Measurements from ENCODE around the gene PLIN5. TPM values are rescaled to one million over a fixed set of nuclear protein-coding genes. Genes with fewer than 3 reads are reported as not detected.
A peak's percentile ranks its signal among the peaks of the same experiment; 100 is the strongest.
"Not testable (repeated sequence)": the region's sequence is repeated elsewhere in the genome, so short reads cannot be mapped to it uniquely, and the experiment has no call there.

The PLIN5 gene
- total RNA-seq, 1 experiment from 2014 or later, result not detected

DNA sequence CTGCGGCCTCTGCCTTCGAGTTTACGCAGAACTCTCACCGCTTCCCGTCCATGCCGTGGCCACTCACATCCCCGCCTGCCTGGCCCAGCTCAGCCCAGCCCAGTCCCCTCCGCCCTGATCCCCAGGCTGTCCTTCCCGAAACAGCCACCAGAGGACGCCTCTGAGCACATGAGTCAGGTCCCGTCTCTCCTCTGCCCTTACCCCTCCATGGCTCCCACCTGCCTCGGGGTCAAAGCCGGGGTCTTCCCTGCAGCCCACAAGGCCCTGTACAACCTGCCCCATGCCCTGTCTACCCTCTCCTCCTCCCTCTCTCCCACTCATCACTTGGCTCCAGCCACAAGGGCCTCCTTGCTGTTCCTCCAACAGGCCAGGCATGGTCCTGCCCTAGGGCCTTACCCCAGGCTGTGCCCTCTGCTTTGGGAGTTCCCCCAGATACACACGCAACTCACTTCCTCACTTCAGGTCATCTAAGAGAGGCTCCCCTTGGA, 32.6 kb upstream of the PLIN5 start:
- peak; percentile 52 for DNase-seq (ENCODE audit: low spot score)

DNA sequence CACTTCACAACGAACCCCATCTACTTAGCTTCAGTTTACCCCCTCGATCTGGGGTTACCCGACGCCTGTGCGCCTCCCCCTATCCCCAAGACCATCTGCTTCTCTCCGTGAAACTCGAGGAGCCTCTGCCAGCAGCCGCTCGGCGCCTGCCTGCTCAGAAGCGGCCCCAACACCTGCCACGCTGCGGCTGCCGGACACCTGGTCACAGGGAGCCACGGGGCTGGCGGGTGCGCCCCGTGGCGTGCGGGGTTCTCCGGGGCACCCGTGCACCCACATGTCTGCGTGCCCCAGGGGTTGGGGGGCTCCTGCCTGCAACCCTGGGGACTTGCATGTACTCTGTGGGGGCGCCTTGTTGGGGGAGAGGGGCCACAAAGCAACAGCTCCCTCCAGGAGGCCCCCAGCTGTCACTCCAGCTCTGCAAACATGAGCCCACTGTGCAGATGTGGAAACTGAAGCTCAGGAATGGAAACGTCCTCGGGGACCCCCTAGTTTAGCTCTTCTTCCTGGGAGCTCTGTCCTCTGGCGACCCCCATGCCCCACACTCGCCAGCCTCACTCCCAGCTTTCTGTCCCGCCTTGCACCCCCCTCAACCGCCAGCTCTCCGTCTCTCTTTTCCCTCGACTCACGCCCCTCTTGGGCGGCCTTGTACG, 31.5 kb upstream of the PLIN5 start:
- no peak for DNase-seq (ENCODE audit: low spot score)

DNA sequence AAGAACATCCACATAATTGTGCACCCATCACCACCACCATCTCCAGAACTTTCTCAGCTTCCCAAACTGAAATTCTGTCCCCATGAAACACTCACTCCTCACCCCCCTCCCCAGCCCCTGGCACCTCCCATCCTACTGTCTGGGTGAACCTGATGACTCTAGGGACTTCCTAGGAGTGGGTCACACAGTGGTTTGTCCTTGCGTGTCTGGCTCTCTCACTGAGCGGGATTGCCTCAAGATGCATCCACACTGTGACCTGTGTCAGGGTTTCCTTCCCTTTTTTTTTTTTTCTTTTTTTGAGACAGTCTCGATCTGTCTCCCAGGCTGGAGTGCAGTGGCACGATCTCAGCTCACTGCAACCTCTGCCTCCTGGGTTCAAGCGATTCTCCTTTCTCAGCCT, 28.5 kb upstream of the PLIN5 start:
- not testable (repeated sequence) for DNase-seq (ENCODE audit: low spot score)

DNA sequence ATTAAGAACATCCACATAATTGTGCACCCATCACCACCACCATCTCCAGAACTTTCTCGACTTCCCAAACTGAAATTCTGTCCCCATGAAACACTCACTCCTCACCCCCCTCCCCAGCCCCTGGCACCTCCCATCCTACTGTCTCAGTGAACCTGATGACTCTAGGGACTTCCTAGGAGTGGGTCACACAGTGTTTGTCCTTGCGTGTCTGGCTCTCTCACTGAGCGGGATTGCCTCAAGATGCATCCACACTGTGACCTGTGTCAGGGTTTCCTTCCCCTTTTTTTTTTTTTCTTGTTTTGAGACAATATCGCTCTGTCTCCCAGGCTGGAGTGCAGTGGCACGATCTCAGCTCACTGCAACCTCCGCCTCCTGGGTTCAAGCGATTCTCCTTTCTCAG, 27.1 kb upstream of the PLIN5 start:
- not testable (repeated sequence) for DNase-seq (ENCODE audit: low spot score)

- peak; percentile 55 for DNase-seq (ENCODE audit: low spot score)
These were observed 24.5 kb upstream of the PLIN5 start, which contains the start of gene SEMA6B for GRCh38 chr19:4559569-4559968. TSS of gene SEMA6B (minus strand) at chr19:4559684. CDS start at chr19:4558457, 1,227 bp downstream.

GRCh38 chr19:4557971-4558941, 23.2 kb upstream of the PLIN5 start:
- no peak for DNase-seq (ENCODE audit: low spot score)

DNA sequence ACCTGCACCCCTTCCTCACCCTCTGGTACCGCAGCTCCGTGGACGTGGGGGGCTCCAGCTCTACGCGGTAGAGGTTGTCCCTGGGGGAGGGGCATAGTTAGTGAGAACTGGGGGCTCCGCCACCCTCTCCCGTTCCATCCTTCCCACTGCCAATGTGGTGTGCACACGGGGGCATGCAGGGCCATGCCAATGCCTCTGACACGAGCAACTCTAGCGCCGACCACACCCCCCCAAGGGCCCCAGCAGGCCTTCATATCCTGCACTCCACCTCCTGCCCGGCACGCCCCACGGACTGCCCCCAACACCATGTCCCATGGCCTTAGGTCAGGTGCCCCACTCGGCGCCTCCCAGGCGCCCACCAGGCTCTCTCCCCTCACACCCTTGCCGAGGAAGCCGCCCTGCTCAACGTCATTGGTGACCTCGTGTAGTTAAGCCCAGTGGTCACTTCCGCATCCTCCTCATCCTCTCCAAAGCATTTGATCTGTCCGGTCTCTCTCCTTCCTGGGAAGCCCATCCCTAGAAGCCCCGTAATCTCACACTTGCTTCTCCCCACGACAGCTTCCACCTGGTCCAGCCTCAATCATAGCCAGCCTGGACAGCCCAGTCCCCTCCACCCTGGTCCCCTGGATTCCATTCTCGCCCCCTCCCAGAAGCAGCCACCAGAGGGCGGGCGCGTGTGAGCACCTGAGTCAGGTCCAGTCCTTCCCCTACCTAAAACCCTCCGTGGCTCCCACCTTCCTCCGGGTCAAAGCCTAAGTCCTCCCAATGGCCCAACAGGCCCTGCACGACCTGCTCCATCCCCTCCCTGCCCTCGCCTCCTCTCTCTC, 22.3 kb upstream of the PLIN5 start:
- DNase-seq (ENCODE audit: low spot score), result no peak

DNA sequence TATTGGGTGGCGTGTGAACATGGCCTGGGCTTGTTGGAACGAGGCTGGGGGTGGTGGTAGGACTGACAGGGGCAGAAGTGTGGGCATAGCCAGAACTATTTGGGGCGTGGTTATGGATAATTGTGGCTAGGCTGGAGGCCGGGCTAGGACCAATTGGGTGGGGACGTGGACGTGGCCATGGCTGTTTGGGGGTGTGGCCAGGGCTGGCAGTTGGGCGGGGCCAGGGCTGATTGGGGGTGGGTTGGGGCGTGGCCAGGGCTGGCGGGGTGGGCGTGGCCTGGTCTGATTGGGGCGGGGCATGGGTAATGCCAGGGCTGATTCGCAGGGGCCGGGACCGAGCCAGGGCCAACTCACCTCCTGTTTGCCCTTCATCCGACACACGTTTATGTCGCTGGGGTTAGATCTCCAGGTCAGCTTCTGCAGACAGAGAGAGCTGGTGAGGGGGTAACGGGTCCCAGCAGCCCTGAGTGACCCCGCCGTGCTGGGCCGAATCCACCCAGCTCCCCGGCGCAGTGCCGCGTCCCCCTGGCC, 21.6 kb upstream of the PLIN5 start:
- DNase-seq (ENCODE audit: low spot score), result peak; percentile 31

GRCh38 chr19:4555657-4556561, 20.9 kb upstream of the PLIN5 start:
- DNase-seq (ENCODE audit: low spot score), result peak; percentile 36

DNA sequence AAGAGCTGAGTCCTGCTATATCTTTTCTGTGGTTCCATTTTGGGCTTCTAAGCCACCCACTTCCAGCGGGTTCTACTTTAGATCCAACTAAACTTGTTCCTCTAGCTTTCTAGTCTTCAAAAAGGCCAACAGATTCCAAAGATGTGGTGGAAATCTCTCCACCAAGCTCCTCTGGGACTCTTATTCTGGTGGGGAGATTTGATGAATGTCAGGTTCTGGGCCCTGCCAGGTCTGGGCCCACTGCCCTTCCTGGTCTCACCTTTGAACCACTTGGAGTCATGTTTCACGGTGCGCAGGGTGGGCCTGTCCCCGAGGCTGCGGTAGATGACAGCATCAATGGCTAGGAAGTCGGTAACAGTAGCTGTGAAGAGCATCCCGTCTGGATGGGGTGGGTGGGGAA, 19.7 kb upstream of the PLIN5 start:
- no peak for DNase-seq (ENCODE audit: low spot score)

DNA sequence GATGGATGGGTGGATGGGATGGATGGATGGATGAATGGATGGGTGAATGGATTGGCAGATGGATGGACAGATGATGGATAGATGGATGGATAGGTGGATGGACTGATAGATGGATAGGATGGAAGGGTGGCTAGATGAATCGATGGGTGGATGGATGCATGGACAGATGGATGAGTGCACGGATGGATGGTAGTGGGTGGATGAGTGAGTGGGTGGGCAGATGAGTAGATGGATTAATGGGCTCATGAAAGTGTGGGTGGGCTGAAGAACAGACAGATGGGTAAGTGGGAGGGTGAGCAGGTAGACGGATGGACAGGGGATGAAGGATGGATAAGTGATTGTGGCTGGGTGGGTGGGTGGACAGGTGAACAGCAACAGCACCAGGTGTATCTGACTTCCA, 18.8 kb upstream of the PLIN5 start:
- no peak for DNase-seq (ENCODE audit: low spot score)

DNA sequence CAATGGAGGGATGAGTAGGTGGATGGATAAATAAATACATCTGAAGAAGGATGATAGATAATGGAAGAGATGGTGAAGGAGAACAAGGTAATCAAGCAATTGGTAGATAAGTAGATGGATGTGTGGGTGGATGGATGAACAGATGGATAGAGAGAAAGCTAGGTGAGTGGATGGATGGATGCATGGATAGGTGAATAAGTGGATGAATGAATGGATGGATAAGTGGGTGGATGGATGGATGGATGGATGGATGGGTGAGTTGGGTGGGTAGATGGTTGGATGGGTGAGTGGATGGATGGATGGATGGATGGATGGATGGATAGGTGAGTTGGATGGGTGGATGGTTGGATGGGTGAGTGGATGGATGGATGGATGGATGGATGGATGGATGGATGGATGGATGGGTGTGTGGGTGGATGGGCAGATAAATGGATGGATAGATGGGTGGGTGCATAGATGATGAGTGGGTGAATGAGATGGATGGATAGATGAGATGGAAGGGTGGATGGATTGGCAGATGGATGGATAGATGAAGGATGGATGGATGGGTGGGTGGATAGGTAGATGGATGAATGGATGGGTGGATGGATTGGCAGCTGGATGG, 18.2 kb upstream of the PLIN5 start:
- no peak for DNase-seq (ENCODE audit: low spot score)

DNA sequence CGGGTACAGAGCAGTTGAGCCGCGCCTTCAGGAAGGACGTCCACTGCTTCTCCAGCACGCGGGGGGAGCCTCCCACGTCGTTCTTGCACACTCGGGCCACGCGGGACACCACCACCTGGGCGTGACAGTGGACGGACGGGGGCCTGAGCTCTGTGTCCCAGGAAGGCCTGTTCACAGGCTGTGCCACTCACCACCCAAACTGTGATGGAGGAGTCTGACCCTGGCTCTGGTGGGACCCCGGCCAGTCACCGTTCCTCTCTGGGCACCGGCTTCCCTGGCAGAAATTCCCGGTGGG, 17.4 kb upstream of the PLIN5 start:
- no peak for DNase-seq (ENCODE audit: low spot score)

GRCh38 chr19:4550479-4551050, 15.5 kb upstream of the PLIN5 start:
- DNase-seq (ENCODE audit: low spot score), result no peak

- no peak for DNase-seq (ENCODE audit: low spot score)
These were observed 15.0 kb upstream of the PLIN5 start for GRCh38 chr19:4550018-4550417.

- no peak for DNase-seq (ENCODE audit: low spot score)
These were observed 13.2 kb upstream of the PLIN5 start for GRCh38 chr19:4548238-4548584.

- no peak for DNase-seq (ENCODE audit: low spot score)
These were observed 12.5 kb upstream of the PLIN5 start for GRCh38 chr19:4547303-4548237.

GRCh38 chr19:4543842-4544647, 9.0 kb upstream of the PLIN5 start:
- no peak for DNase-seq (ENCODE audit: low spot score)

All from A172 (cell line).